Measurements from ENCODE around the gene COMMD10.

COMMD10 gene

DNA sequence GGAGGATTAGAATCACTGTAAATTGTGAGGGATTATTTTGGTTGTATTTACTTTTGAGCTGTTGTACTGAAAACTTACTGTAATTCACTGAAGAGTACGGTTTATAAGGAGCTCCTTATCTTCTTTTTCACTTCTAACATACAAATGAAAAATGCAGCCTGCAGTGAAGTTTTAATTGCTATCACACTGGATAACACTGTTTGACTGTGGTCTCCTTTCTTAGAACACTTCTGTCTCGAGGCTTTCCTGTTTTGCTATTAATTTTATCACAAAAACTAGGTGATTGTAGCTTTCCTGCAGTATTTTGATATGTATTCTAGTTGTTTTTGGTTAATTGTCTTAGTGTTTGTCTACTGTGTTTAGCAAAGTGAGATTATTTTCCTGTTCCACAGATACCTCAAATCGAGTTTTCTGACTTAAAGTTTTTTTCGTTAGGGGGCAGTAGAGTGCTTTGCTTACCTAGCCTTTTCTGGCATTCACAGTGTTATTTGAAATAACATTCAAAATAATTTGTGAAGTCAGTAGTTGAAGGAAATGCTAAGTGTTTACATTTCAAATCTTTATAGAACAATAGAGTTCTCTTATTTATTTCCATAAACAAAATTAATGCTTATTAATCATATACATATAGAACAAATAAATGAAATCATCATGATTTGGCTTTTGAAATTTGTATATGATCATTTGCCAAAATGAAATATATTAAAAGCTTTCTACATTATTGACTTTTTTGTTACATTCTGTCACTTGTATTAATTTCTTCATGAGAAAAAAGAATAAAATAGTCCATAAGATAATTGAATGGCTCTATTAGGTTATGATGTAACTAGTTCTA is 52.9 kb downstream of the COMMD10 start:
- TF ChIP-seq POLR2A (IDR thresholded peaks at IDR 0.05; ENCODE audit: low read depth, low read length) = no peak
- FAIRE-seq = peak; percentile 70
- DNase-seq (ENCODE audit: insufficient read length, low spot score) = no peak

DNA sequence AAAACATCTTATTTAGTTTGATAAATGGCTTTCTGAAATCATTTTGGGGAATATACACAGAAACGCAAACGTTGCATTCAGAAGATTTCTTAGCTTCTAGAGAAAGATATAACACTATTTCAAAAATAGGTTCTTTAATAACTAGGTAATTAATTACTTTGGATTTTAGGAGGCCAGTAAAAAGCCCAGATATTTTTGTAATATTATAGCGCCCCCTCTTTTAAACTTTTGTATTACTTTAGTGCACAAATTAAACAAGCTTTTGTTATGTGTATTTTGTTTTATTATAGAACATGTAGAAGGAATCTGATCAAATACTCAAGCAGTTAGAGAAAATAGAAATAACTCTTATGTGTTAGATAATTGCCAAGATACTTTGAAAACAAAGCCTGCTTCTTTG is 57.7 kb downstream of the COMMD10 start:
- FAIRE-seq = no peak
- no peak for TF ChIP-seq POLR2A (IDR thresholded peaks at IDR 0.05; ENCODE audit: low read depth, low read length)
- no peak for DNase-seq (ENCODE audit: insufficient read length, low spot score)

DNA sequence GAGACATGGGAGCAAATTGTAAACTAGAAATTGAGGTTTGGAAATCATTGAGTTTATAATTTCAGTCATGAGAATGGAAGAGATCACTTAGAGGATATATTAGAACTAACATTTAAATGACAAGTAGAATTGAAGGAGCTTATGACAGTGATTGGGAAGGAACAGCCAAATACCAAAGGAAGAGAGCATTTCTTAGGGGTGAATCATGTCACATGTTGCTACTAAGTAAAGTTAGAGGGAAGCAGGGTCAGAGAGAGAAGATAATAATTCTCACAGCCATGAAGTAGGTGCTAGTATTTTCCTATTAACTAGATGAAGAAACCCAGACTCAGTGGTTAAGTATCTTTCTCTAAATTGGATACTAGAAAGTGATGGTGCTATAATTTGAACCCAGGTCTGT is 59.3 kb downstream of the COMMD10 start:
- FAIRE-seq (peak; percentile 80), DNase-seq (ENCODE audit: insufficient read length, low spot score) (no peak)
- no peak for TF ChIP-seq POLR2A (IDR thresholded peaks at IDR 0.05; ENCODE audit: low read depth, low read length)

DNA sequence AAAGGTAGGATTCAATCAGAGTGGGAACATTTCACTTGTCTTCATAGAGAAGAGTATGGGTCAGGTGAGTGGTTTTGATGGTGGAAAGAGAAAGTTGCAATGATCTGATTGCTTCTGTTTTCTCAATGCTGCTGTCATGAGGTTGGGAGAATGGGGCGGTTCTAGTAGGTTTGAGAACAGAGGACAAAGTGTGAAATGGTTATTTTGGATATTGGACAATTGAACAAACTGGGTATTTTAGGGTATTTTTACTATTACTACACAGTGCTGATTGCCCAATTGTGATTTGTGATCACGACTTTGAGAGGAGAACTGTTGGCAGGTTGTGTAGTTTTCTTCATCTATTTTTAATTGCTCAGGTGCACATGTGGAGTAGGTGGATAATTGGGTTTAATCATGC is 60.2 kb downstream of the COMMD10 start:
- DNase-seq (ENCODE audit: insufficient read length, low spot score) (no peak), FAIRE-seq (no peak)

GRCh38 chr5:116145416-116145815 is 60.6 kb downstream of the COMMD10 start:
- DNase-seq (ENCODE audit: insufficient read length, low spot score) (no peak), FAIRE-seq (peak; percentile 52)
- TF ChIP-seq POLR2A (IDR thresholded peaks at IDR 0.05; ENCODE audit: low read depth, low read length) = no peak

More for the DNA sequence above, 60.2 kb downstream of the COMMD10 start:
- TF ChIP-seq POLR2A (IDR thresholded peaks at IDR 0.05; ENCODE audit: low read depth, low read length) = no peak

DNA sequence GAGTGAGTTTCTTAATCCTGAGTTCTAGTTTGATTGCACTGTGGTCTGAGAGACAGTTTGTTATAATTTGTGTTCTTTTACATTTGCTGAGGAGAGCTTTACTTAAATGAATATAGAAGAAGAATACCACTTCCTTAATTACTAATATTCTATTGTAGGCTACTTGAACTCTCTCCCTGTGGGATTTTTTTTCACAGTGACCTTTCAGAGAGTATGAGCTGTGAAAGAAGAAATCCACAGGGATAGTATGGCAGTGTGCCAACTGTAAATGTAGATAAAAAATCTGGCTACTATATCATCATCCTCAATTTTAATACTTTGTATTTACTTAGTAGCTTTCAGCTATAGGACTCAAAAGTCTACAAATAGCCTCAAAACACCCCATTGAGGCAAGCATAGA is 67.3 kb downstream of the COMMD10 start:
- no peak for FAIRE-seq
- TF ChIP-seq POLR2A (IDR thresholded peaks at IDR 0.05; ENCODE audit: low read depth, low read length) = no peak
- no peak for DNase-seq (ENCODE audit: insufficient read length, low spot score)

DNA sequence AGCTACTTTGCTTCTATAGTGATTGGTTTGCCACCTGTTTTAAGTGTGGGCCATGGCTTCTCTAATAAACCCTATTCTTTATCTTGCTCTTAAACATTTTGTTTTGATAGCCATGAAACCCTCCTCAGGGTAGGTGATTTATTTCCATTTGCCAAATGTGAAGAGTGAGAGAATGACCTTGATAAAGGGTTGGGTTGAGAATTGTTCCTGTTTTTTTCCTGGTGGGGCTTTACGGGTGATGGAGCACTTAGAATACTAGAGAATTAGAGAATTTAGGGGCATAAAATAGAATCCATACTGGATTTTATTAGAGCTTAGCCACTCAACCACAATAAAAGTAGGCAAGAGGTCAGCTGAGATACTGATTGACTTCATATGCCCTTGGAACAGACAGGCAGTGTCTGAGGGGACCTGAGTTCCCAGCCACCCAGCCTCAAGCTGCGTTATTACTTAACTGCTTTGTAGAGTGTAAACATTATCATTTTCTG is 68.9 kb downstream of the COMMD10 start:
- DNase-seq (ENCODE audit: insufficient read length, low spot score) (no peak), FAIRE-seq (no peak)
- TF ChIP-seq POLR2A (IDR thresholded peaks at IDR 0.05; ENCODE audit: low read depth, low read length) = no peak

DNA sequence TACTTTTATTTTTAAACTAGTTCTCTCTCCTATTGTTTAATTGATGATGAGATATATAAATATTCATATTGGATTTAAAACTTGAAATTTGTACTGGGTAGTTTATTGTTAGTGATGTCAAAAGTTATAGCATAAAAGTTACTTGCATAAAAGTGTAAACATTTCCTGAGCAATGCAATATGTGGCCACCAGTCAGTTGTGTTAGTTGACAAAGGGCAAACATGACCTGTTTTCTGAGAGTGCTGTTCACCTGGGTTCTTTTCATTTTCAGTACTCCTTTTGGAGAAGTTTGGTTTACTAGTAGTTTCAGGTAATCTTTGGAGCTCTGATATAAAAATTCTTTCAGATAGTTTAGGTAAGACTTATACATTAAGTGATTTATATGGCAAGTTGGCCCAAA is 69.4 kb downstream of the COMMD10 start:
- FAIRE-seq = no peak
- DNase-seq (ENCODE audit: insufficient read length, low spot score) = no peak
- no peak for TF ChIP-seq POLR2A (IDR thresholded peaks at IDR 0.05; ENCODE audit: low read depth, low read length)

DNA sequence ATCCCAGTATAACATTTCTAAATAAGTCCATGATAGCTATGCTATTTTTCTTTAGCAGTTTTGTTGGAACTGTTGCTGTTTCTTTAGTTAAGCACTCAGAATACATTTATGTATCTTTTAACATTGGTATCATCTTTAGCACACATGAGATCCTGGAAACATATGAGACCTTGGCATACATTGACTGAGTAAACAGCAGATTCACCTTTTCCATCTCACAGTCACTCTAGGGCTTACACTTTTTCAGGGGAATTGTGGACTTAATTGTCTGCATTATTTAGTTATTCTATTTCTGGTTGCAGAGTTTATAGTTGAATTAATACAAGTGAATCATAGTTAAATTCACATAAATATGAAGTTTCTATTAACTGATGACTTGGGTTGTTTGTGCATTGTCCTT is 70.1 kb downstream of the COMMD10 start:
- FAIRE-seq (no peak), DNase-seq (ENCODE audit: insufficient read length, low spot score) (no peak)
- TF ChIP-seq POLR2A (IDR thresholded peaks at IDR 0.05; ENCODE audit: low read depth, low read length) = no peak

DNA sequence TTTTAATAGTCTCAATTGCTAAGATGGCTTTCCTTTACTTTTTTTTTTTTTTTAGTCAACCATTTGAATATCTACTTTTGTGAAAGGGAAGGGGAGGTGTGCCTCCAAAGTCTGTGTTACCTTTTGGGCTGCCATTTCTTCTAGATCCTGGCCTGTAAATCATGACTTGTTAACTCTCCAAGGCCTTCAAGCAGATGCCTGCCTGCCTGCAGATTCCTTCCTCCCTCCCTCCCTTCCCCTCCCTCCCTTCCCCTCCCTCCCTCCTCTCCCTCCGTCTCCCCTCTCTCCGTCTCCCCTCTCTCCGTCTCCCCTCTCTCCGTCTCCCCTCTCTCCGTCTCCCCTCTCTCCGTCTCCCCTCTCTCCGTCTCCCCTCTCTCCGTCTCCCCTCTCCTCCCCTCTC is 73.1 kb downstream of the COMMD10 start:
- no peak for FAIRE-seq

GRCh38 chr5:116159006-116159405 is 74.2 kb downstream of the COMMD10 start:
- TF ChIP-seq POLR2A (IDR thresholded peaks at IDR 0.05; ENCODE audit: low read depth, low read length) = no peak
- FAIRE-seq (no peak), DNase-seq (ENCODE audit: insufficient read length, low spot score) (no peak)

More for the DNA sequence above, 73.1 kb downstream of the COMMD10 start:
- no peak for DNase-seq (ENCODE audit: insufficient read length, low spot score)
- TF ChIP-seq POLR2A (IDR thresholded peaks at IDR 0.05; ENCODE audit: low read depth, low read length) = no peak

DNA sequence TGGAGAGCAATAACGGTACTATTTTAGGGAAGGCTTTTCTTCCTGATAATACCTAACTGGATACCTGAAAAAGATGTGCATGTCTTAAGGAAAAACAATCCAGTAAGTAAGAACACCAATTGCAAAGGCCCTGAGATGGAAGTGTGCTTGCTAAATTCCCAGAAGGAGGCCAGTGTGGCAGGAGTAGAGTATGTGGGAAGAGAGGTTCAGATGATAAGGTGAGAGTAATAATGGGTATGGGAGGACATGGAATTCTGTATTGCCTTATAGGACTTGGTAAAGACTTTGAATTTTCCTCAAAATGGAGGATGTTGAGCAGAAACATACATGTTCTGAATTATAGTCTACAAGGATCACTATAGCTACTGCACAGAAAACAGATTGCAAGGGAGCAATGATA is 89.3 kb downstream of the COMMD10 start:
- no peak for TF ChIP-seq POLR2A (IDR thresholded peaks at IDR 0.05; ENCODE audit: low read depth, low read length)
- DNase-seq (ENCODE audit: insufficient read length, low spot score) = no peak
- FAIRE-seq = no peak

DNA sequence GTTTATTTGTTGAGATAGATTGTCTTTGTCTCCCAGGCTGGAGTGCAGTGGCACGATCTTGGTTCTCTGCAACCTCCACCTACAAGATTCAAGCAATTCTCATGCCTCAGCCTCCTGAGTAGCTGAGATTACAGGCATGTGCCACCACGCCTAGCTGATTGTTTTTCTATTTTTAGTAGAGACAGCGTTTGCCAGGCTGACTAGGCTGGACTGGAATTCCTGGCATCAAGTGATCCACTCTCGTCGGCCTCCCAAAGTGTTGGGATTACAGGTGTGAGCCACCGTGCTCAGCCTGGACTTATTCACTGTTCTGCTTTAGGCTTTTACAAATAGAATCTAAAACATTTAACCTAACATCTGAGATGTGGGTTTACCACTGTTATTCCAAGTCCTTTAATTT is 91.3 kb downstream of the COMMD10 start:
- FAIRE-seq (no peak), DNase-seq (ENCODE audit: insufficient read length, low spot score) (no peak)
- no peak for TF ChIP-seq POLR2A (IDR thresholded peaks at IDR 0.05; ENCODE audit: low read depth, low read length)

GRCh38 chr5:116178925-116179324 is 94.1 kb downstream of the COMMD10 start:
- FAIRE-seq (no peak), DNase-seq (ENCODE audit: insufficient read length, low spot score) (no peak)
- no peak for TF ChIP-seq POLR2A (IDR thresholded peaks at IDR 0.05; ENCODE audit: low read depth, low read length)

DNA sequence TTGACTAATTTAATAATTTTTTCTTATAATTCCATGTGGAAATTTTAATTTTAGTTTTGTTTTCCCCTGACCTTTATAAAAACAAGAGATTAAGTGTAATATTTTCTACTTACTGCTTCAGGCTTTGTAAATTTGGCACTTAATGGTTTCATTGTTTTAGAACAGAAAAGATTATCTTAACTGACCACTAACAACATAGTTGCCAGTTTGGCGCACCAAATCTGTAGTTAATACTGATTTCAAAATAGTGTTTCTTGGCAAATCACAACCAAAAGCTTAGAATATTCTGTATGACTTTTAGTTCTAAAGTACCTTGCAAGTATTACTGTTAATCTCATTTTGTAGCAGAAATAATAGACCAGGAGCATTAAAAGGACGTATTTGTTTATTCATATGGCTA is 124.3 kb downstream of the COMMD10 start:
- DNase-seq (ENCODE audit: insufficient read length, low spot score) (no peak), FAIRE-seq (no peak)
- TF ChIP-seq POLR2A (IDR thresholded peaks at IDR 0.05; ENCODE audit: low read depth, low read length) = no peak

Data from H54 (cell line).